Dedifferentiated amniotic fluid mesenchymal stem cell (primary cell): ENCODE data around the gene MRPL39.

Experiments
- DNase-seq: peaks from one replicate; pipeline ENCODE4 v3.0.0-alpha.2; 2016; ENCODE audit errors: extremely low spot score

Gene MRPL39

DNA sequence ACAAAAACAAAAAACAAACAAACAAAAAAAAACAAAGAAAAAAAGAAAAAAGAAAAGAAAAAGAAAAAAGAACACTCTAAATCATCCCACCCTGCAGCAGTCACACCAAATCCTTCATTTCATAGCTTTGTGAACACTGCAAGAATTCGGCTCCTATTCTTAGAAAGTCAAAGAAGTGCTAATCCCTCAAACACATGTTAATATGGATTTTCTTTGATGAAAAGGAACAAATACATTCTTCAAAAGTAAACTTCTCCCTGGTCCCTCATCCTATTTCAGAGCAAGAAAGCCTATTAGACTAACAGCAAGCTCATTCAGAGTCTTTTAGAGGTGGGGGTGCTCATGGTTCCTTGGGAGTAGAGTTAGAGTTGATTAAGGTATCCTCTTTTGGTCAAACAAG is 7.2 kb upstream of the MRPL39 start:
- no peak for DNase-seq

GRCh38 chr21:25608044-25608737 is 910 bp upstream of the MRPL39 start:
- DNase-seq, result peak; percentile 87

- DNase-seq, result no peak
Observed at GRCh38 chr21:25589887-25590286, 17.4 kb downstream of the MRPL39 start.

DNA sequence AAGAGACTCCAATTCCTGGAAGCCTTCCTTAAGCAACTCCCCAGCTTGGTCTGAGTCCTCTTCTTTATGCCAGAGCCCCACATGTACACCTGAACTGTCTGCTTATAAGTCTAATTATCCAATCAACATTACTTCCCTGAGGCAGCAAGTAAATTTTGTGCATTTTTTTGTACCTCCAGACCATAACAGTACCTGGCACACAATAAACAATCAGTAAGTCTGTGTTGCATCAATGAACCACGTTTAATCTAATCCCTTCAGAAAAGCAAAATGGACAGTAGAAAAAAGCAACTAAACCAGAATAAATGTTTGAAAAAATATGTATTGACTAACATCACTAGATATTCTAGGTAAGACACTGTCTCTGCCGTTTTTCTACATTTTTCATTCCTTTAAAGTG is 20.5 kb downstream of the MRPL39 start:
- no peak for DNase-seq

GRCh38 chr21:25586326-25586725 is 21.0 kb downstream of the MRPL39 start:
- DNase-seq, result no peak

GRCh38 chr21:25584833-25585676 is 22.2 kb downstream of the MRPL39 start:
- no peak for DNase-seq

- DNase-seq, result no peak
Observed at GRCh38 chr21:25583370-25584130, 23.7 kb downstream of the MRPL39 start.

GRCh38 chr21:25582888-25583287 is 24.4 kb downstream of the MRPL39 start:
- no peak for DNase-seq

DNA sequence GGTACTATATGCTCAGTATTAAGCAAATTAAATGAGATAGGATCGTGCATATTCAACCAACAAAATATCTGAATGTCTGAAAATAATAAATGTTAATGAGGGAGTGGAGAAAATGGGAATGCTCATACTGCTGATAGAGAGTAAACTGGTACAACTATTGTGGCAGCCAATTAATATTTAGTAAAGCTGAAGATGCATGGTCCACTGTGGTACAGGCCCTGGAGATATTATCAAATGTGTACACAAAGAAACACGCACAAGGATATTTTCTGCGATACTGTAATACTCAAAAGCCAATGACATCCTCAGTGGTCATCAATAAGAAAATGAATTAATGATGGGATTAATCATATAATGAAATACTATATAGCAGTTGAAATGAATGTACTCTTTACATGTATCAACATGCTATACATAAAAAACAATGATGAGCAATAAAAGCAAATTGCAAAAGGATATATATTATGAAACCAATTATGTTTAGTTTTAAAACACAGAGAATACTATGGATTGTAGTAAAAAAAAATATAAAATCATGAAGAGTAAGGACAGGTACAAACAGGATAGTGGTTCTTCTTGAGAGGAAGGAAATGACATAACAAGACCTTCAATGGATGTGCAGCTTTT is 25.0 kb downstream of the MRPL39 start:
- DNase-seq, result no peak

DNA sequence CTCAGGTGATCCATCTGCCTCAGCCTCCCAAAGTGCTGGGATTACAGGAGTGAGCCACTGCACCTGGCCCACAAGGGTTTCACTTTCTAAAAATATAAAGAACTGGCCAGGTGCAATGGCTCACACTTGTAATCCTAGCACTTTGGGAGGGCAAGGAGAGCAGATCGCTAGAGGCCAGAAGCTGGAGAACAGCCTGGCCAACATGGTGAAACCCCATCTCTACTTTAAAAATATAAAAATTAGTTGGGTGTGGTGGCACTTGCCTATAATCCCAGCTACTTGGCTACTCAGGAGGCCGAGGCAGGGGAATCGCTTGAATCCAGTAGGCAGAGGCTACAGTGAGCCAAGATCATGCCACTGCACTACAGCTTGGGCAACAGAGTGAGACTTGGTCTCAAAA is 25.7 kb downstream of the MRPL39 start:
- DNase-seq, result no peak

DNA sequence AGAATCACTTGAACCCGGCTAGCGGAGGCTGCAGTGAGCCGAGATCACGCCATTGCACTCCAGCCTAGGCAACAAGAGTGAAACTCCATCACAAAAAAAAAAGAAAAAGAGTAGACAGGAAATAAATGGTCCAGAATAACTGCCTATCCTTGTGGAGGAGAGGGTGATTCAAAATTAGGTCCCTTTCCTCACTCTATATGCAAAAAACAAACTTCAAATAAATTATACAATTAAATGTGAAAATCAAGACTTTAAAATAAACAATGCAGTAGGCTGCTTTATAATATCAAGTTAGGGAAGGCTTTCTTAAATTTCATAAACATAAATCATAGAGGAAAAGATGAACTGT is 26.4 kb downstream of the MRPL39 start:
- no peak for DNase-seq

DNA sequence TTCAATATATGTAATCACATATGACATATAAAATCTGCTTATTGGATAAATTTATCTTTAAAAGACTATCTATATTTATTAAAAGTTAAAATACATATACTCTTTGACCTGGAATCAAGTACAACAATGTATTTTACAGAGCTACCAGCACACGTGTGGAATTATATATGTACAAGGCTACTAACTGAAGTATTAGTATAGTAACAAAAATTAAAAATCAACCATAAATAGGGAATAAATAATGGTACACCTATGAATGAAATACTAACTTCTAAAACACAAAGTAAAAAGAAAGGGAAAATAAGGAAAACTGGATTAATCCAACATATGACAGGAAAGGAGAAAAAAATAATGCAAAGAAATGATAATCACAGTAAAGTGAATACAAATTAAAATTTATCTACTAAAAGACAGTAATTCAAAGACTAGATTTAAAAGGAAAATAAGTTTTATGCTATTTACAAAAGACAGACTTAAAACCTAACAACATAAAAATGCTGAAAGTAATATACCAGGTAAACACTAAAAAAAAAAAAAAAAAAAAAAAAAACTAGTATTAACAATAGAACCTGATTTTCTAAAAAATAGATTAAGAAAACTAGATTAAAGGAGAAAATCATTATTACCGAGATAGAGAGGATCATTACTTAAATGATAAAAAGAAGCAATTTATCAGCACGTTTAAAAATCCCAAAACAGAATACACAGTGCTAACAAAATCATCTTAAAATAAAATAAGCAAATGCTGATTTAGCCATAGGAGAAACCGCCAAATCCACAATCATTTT is 27.9 kb downstream of the MRPL39 start:
- DNase-seq, result no peak

GRCh38 chr21:25578056-25578961 is 29.0 kb downstream of the MRPL39 start:
- no peak for DNase-seq

- no peak for DNase-seq
Observed at GRCh38 chr21:25577424-25578055, 29.7 kb downstream of the MRPL39 start.

- DNase-seq, result peak; percentile 80
Observed at GRCh38 chr21:25573409-25574206, 33.7 kb downstream of the MRPL39 start.

DNA sequence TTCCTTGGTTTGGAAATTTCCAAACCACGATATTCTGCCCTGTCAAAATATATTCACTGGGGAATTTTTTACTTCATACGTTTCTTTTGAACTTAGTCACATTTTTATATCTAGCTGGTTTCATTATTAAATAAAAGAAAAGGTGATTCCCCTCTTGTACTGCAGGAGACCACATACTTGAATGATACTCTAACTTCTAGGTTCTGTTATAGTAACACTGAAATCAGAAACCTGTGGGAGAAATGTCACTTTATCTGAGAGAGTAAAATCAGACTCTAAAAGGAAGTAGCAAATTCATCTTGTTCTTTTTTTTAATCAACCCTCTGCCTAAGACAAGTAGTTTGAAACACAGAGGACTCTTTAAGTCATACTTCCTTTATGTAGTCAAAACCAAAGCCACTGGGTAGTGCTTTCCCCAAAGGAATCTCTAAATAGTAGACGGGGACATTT is 34.4 kb downstream of the MRPL39 start:
- DNase-seq, result no peak

DNA sequence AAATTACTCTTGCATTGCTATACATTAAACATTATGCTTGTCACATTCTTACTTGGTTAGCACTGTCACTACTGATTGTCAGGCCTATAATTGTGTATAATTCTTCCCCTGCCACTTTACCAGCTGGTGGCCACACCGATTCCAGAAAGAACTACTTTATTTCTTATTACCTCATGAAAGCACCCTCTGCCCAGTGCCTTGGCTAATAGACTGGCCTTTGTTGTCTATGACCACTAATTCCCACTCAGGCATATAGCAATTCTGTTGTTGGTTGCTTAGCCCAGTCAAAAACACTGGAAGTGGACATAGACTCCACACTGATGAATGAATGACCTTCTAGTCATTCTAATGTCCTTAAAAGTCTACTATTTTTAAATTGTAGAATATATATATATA is 35.6 kb downstream of the MRPL39 start:
- DNase-seq, result no peak

GRCh38 chr21:25569711-25570110 is 37.6 kb downstream of the MRPL39 start:
- no peak for DNase-seq

DNA sequence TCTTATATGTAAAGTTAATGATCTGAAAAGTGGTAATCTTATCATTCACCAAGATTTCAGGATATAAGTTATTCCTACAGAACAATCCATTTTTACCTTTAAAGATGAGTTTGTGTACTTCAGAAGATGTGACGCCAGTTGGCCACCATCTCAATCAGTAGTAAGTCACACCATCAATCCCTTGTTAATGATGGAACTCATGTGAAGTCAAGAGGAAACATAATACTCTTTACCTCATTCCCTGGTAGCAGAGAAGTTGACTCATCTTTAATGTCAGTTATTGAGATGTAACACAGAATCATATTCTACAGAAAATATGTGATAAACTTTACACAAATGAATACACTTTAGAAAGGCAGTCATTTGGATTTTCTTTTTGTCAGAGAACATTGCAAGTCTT is 38.2 kb downstream of the MRPL39 start:
- DNase-seq, result no peak
